ENCODE results near the gene SNAPC4.

Gene SNAPC4

GRCh38 chr9:136389396-136389795, 10.6 kb downstream of the SNAPC4 start:
- ChIA-PET CTCF (interaction anchor here (1.1 to 3.7 kb wide), 6 partner anchors 11 to 77 kb away, joined by 5 to 18 read pairs (median 12); partner anchors contain the start of gene SNAPC4), POLR2A (interaction anchor here (0.9 to 1.1 kb wide), 3 partner anchors 22 to 26 kb away, joined by 3 to 4 read pairs (median 4); no protein-coding TSS in a partner anchor)
- H3K4me3 ChIP-seq (ENCODE audit: low read depth, low read length): no peak overlapping the region
- TF ChIP-seq, protein P1, sequence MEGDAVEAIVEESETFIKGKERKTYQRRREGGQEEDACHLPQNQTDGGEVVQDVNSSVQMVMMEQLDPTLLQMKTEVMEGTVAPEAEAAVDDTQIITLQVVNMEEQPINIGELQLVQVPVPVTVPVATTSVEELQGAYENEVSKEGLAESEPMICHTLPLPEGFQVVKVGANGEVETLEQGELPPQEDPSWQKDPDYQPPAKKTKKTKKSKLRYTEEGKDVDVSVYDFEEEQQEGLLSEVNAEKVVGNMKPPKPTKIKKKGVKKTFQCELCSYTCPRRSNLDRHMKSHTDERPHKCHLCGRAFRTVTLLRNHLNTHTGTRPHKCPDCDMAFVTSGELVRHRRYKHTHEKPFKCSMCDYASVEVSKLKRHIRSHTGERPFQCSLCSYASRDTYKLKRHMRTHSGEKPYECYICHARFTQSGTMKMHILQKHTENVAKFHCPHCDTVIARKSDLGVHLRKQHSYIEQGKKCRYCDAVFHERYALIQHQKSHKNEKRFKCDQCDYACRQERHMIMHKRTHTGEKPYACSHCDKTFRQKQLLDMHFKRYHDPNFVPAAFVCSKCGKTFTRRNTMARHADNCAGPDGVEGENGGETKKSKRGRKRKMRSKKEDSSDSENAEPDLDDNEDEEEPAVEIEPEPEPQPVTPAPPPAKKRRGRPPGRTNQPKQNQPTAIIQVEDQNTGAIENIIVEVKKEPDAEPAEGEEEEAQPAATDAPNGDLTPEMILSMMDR (IDR thresholded peaks at IDR 0.05; ENCODE audit: insufficient read depth, low read length, missing control alignments): no peak
- DNase-seq (ENCODE audit: low read depth, low spot score): no peak

DNA sequence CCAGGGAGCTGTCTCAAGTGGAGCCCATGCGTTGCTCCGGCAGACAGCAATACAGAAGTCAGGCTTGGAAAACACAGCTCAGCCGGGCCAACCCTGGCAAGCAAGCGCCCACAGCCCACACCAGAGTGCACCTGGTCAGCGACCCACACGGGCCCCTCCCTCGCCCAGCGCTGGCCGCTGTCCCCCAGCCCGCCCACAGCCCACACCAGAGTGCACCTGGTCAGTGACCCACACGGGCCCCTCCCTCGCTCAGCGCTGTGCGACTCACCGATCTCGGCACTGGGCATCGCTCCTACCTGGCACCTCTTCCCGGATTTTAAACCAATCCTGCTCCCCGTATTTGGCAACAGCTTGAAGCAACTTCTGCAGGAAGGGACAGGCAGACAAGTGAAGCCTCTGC, 12.8 kb downstream of the SNAPC4 start:
- DNase-seq (ENCODE audit: low read depth, low spot score): no peak
- H3K4me3 ChIP-seq (ENCODE audit: low read depth, low read length): no peak overlapping the region
- ChIA-PET CTCF (interaction anchor here (1.2 to 3.7 kb wide), 3 partner anchors 10 to 75 kb away, joined by 4 to 18 read pairs (median 15); partner anchors contain the start of gene SNAPC4), POLR2A (no interaction called here)
- TF ChIP-seq, protein P1 (IDR thresholded peaks at IDR 0.05; ENCODE audit: insufficient read depth, low read length, missing control alignments): no peak

DNA sequence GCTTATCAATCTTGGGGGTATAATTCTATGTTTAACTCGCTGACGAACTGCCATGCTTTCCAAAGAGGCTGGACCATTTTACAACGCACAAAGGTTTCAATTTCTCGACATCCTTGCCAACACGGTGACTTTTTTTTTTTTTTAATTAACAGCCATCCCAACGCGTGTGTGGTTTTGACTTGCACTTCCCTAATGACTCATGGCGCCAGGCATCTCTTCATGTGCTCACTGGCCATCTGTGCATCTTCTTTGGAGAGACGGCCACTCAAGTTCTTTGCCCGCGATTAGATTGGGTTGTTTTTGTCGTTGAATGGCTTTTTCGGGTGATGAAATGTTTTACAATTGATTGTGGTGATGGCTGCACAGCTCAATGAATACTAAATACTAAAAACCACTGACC, 14.0 kb downstream of the SNAPC4 start:
- CTCF ChIA-PET: interaction anchor here (1.9 to 2.3 kb wide), 2 partner anchors 11 to 14 kb away, joined by 4 to 12 read pairs; partner anchors contain the start of gene SNAPC4
- H3K4me3 ChIP-seq (ENCODE audit: low read depth, low read length): no peak overlapping the region
- DNase-seq (ENCODE audit: low read depth, low spot score): no peak
- TF ChIP-seq, protein P1 (IDR thresholded peaks at IDR 0.05; ENCODE audit: insufficient read depth, low read length, missing control alignments): no peak
- POLR2A ChIA-PET: no interaction called here

DNA sequence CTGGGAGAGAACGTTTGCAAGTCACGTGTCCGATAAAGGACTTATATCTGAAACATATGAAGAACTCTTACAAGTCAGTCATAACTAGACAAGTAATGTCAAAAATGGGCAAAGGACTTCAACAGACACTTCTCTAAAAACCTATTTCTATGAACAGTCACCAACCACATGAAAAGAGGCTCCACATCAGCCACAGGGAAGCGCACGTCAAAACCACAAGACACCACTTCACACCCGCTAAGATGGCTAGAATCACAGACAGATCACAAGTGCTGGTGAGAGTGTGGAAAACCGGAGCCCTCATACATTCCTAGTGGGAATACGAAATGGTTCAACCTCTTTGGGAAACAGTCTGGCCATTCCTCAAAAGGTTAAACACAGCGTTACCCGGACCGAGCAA, 15.0 kb downstream of the SNAPC4 start:
- DNase-seq (ENCODE audit: low read depth, low spot score): no peak
- ChIA-PET POLR2A (no interaction called here), CTCF (interaction anchor here (1.1 to 2.3 kb wide), 5 partner anchors 10 to 72 kb away, joined by 4 to 12 read pairs (median 5); partner anchors contain the start of genes DNLZ and SNAPC4)

DNA sequence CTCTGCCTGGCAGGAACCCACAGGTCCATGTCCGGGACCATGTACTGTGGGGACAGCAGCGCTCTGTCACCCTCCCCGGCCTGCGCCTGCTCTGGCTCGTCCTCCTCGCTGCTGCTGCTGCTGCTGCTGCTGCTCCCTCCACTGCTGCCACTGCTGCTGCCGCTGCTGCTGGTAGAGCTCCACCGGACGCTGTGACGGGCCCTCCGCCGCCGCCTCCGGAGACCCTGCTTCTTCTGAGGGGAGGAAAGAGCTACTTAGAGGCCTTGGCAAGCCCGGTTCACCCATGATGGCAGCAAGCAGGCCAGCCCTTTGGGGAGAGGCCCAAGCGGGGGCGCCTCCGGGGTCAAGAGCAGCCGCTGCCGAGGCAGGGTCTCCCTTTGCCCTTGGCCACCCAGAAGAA, 16.5 kb downstream of the SNAPC4 start:
- ChIA-PET CTCF (interaction anchor here (1.3 to 2.0 kb wide), 3 partner anchors 19 to 70 kb away, joined by 5 to 6 read pairs (median 5); partner anchors contain the start of gene DNLZ), POLR2A (no interaction called here)
- TF ChIP-seq, protein P1 (IDR thresholded peaks at IDR 0.05; ENCODE audit: insufficient read depth, low read length, missing control alignments): no peak
- no peak overlapping the region for H3K4me3 ChIP-seq (ENCODE audit: low read depth, low read length)
- no peak for DNase-seq (ENCODE audit: low read depth, low spot score)

More for the DNA sequence above, 15.0 kb downstream of the SNAPC4 start:
- TF ChIP-seq, protein P1 (IDR thresholded peaks at IDR 0.05; ENCODE audit: insufficient read depth, low read length, missing control alignments): no peak
- H3K4me3 ChIP-seq (ENCODE audit: low read depth, low read length): no peak overlapping the region

GRCh38 chr9:136381966-136382513, 17.9 kb downstream of the SNAPC4 start:
- ChIA-PET CTCF (interaction anchor here (0.7 to 1.6 kb wide), 5 partner anchors 9 to 69 kb away, joined by 3 to 5 read pairs (median 3); no protein-coding TSS in a partner anchor), POLR2A (no interaction called here)
- no peak for DNase-seq (ENCODE audit: low read depth, low spot score)
- TF ChIP-seq, protein P1 (IDR thresholded peaks at IDR 0.05; ENCODE audit: insufficient read depth, low read length, missing control alignments): no peak
- H3K4me3 ChIP-seq (ENCODE audit: low read depth, low read length): no peak overlapping the region
